ENCODE results near the gene ABHD18. TPM values are rescaled to one million over a fixed set of nuclear protein-coding genes. Genes with fewer than 3 reads are reported as not detected.
"Not testable (repeated sequence)": the region's sequence is repeated elsewhere in the genome, so short reads cannot be mapped to it uniquely, and the experiment has no call there.

ABHD18 gene
- 10 to 100 TPM in 2 of 3 donors, 1 to 10 TPM in 1; 3.4 to 11.8 (median 10.4) TPM for polyA plus RNA-seq

DNA sequence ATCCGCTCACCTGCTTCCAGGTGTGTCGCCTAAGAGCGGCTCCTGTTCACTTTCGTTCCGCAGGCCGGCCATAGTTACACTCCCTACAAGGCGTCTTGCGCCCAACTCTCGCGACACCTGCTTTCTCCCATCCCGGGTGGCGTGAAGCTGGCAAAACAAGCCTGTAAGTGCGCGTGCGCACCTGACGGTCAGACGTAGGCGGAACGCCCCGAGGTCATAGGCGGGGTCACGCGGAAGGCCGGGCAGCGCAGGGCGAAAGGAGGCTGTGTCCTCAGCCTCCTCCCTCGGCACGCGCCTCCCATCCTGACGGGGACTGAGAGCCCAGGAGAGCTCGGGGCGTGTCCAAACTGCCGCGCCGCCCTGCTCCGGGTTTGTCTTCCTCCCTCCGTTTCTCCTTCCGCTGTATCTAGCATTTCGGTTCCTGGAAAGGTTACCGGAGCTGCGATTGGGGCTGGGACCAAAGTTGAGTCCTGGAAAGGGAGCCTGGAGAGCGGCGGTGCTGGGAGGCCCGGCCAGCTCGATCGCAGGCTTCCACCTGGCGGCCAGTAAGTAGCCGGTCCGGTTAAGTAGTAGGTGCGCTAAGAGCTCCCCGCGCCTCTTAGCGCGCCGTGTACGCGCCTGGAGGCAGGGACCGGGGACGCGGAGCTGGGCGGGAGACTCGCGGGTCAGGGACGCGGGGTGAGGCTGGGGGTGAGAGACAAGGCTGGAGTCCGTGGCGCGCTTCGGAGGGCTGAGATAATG lies at the start of gene ABHD18, which contains the start of gene MFSD8:
TSS of gene ABHD18 (plus strand) at position 345 of the 741 bp plus-strand sequence. CDS start 17,550 bp downstream, outside the sequence.
TSS of gene MFSD8 (minus strand) at position 112 of the 741 bp plus-strand sequence. CDS start at position 72, 40 bp downstream.
- peak within 1 kb of the TSS; percentile 91 to 98 (median 92) for H3K4me3 Mint-ChIP-seq
- H3K4me1 Mint-ChIP-seq: peaks cover 32 to 51% of the 10 kb centered on the region in 2 donors
- no peaks in the 10 kb centered on the region for H3K9me3 Mint-ChIP-seq
- peak; percentile 98 for DNase-seq
- peaks cover 5 to 11% (median 6%) of the 10 kb centered on the region in 3 donors for H3K27me3 Mint-ChIP-seq (ENCODE audit: low read depth in 3 of 3)
- H3K36me3 Mint-ChIP-seq: peaks cover 0 to 6% (median 0%) of the 10 kb centered on the region in 3 donors
- peak within 1 kb of the TSS; percentile 90 to 97 (median 94) for H3K27ac Mint-ChIP-seq

DNA sequence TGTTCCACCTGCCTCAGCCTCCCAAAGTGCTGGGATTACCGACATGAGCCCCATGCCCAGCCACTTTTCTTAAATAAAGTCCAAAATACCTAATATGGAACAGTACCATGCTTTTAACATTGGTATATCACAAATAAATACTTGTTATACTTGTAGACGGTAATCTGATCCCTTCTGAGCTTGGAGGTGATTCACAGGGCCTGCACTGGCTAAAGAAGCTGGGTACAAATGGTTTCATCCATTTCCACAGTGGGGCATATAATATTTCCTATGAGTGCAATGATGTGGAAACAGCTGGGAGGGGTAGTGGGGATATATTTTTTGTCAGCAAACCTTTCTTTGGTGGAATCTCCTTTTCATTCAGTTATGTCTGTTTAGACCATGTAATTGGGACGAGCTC lies 48.7 kb upstream of the ABHD18 start:
- DNase-seq: no peak
- no peaks in the 10 kb centered on the region for H3K4me1 Mint-ChIP-seq
- peaks cover 8 to 14% (median 12%) of the 10 kb centered on the region in 3 donors for H3K36me3 Mint-ChIP-seq
- H3K27ac Mint-ChIP-seq: no peak overlapping the region
- H3K4me3 Mint-ChIP-seq: no peak overlapping the region
- H3K9me3 Mint-ChIP-seq: no peaks in the 10 kb centered on the region
- H3K27me3 Mint-ChIP-seq (ENCODE audit: low read depth in 3 of 3): peaks cover 0 to 5% (median 0%) of the 10 kb centered on the region in 3 donors

DNA sequence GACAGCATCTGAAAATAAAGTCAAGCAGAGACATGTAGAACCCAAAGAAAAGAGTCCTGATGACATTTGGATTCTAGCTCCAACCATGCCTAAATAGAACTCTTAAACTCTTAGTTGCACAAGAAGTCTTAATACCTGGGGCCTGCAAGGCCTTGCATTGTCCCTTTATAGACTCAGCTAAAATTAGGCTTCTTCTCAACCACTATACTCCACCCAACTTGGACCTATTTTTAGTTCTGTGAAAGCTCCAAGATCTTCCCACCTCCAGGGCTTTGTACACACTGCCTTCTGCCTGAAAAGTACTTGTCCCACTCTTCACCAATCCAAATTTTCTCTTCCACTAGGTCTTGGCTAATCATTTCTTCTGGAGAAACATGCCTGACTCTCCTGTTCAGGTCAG lies 48.1 kb upstream of the ABHD18 start:
- DNase-seq: no peak
- peaks cover 8 to 16% (median 12%) of the 10 kb centered on the region in 3 donors for H3K36me3 Mint-ChIP-seq
- H3K27me3 Mint-ChIP-seq (ENCODE audit: low read depth in 3 of 3): peaks cover 0 to 4% (median 0%) of the 10 kb centered on the region in 3 donors
- H3K4me3 Mint-ChIP-seq: no peak overlapping the region
- H3K4me1 Mint-ChIP-seq: no peaks in the 10 kb centered on the region
- H3K27ac Mint-ChIP-seq: no peak overlapping the region
- no peaks in the 10 kb centered on the region for H3K9me3 Mint-ChIP-seq

DNA sequence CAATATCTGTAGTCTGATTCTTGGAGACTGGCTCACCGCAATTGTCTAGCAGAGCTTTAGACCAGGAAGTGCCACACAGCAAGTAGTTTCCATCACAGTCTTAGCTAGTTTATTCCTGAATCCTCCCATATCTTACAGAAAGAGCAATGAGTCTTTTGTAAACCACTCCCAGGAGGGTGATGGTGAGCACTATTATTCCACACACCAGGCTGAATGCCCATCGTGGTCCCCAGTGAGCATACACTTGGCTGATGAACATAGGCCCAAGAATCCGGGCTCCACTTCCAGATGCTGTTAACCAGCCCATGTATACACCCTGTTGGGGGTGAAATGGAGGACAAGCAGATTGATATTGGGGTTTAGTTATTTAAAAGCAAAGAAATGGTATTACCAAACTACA lies 44.7 kb upstream of the ABHD18 start:
- no peak for DNase-seq
- Mint-ChIP-seq H3K36me3 (peaks cover 18 to 34% (median 31%) of the 10 kb centered on the region in 3 donors), H3K4me1 (no peaks in the 10 kb centered on the region), H3K4me3 (no peak overlapping the region), H3K9me3 (no peaks in the 10 kb centered on the region), H3K27ac (no peak overlapping the region), H3K27me3 (ENCODE audit: low read depth in 3 of 3) (peaks cover 0 to 1% (median 0%) of the 10 kb centered on the region in 3 donors)

DNA sequence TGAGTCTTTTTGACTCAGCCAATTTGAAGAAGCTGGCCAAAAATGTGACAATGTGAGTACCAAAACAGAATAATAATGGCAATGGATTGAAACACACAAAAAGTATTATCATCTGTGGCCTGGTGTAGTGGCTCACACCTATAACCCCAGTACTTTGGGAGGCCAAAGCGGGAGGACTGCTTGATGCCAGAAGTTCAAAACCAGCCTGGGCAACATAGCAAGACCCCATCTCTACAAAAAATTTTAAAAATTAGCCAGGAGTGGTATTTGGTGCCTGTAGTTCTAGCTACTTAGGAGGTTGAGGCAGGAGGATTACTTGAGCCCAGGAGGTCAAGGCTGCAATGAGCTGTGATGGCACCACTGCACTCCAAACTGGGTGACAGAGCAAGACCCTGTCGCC lies 43.0 kb upstream of the ABHD18 start:
- H3K27ac Mint-ChIP-seq: peak overlapping the region in 1 of 6 donors; percentile 57
- H3K36me3 Mint-ChIP-seq: peaks cover 21 to 43% (median 34%) of the 10 kb centered on the region in 3 donors
- DNase-seq: no peak
- no peaks in the 10 kb centered on the region for H3K27me3 Mint-ChIP-seq (ENCODE audit: low read depth in 3 of 3)
- H3K4me3 Mint-ChIP-seq: no peak overlapping the region
- H3K4me1 Mint-ChIP-seq: no peaks in the 10 kb centered on the region
- H3K9me3 Mint-ChIP-seq: no peaks in the 10 kb centered on the region

- not testable (repeated sequence) for H3K9me3 Mint-ChIP-seq; DNase-seq; H3K4me1 Mint-ChIP-seq; H3K4me3 Mint-ChIP-seq; H3K27ac Mint-ChIP-seq; H3K27me3 Mint-ChIP-seq (ENCODE audit: low read depth in 3 of 3)
- H3K36me3 Mint-ChIP-seq: peaks cover 17 to 42% (median 38%) of the 10 kb centered on the region in 3 donors
These were observed 39.5 kb upstream of the ABHD18 start for GRCh38 chr4:127925720-127926119.

- Mint-ChIP-seq H3K27me3 (ENCODE audit: low read depth in 3 of 3) (no peaks in the 10 kb centered on the region), H3K27ac (no peak overlapping the region), H3K9me3 (no peaks in the 10 kb centered on the region), H3K4me3 (no peak overlapping the region), H3K36me3 (peaks cover 10 to 24% (median 19%) of the 10 kb centered on the region in 3 donors), H3K4me1 (no peaks in the 10 kb centered on the region)
- no peak for DNase-seq
These were observed 35.0 kb upstream of the ABHD18 start for GRCh38 chr4:127930175-127930574.

GRCh38 chr4:127931836-127932235 lies 33.4 kb upstream of the ABHD18 start:
- H3K27ac Mint-ChIP-seq; H3K9me3 Mint-ChIP-seq; H3K4me3 Mint-ChIP-seq; H3K27me3 Mint-ChIP-seq (ENCODE audit: low read depth in 3 of 3); DNase-seq; H3K4me1 Mint-ChIP-seq: not testable (repeated sequence)
- H3K36me3 Mint-ChIP-seq: peaks cover 4 to 14% (median 13%) of the 10 kb centered on the region in 3 donors

DNA sequence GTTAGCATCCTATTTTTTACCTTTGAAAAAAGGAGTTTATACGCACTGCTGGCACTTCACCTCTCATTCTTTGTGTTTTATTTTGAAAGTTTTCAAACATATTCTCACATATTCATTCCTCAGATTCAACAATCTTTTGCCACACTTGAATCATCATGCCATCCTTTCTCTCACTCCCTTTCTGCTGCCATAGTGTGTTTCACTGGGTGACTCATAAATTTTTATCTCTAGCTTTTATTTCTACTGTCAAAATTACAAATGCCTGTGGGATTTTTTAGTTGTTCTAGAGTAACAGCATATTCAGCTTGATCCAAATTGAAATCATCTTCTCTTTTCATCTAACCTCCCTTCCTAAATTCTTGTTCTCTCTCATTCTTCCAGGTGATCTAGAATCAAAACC lies 28.2 kb upstream of the ABHD18 start:
- Mint-ChIP-seq H3K27me3 (ENCODE audit: low read depth in 3 of 3) (peaks cover 0 to 2% (median 0%) of the 10 kb centered on the region in 3 donors), H3K27ac (no peak overlapping the region), H3K9me3 (no peaks in the 10 kb centered on the region), H3K36me3 (peaks cover 17 to 25% (median 17%) of the 10 kb centered on the region in 3 donors), H3K4me3 (no peak overlapping the region), H3K4me1 (no peaks in the 10 kb centered on the region)
- no peak for DNase-seq

- peaks cover 0 to 3% (median 0%) of the 10 kb centered on the region in 3 donors for H3K27me3 Mint-ChIP-seq (ENCODE audit: low read depth in 3 of 3)
These were observed 8.1 kb upstream of the ABHD18 start for GRCh38 chr4:127957105-127957504.

GRCh38 chr4:127959794-127960193 lies 5.4 kb upstream of the ABHD18 start:
- Mint-ChIP-seq H3K4me3 (no peak overlapping the region), H3K27me3 (ENCODE audit: low read depth in 3 of 3) (peaks cover 0 to 3% (median 3%) of the 10 kb centered on the region in 3 donors), H3K9me3 (no peaks in the 10 kb centered on the region), H3K27ac (no peak overlapping the region), H3K36me3 (peaks cover 0 to 12% (median 0%) of the 10 kb centered on the region in 3 donors), H3K4me1 (peaks cover 19 to 31% of the 10 kb centered on the region in 2 donors)
- no peak for DNase-seq

More at GRCh38 chr4:127957105-127957504, 8.1 kb upstream of the ABHD18 start:
- Mint-ChIP-seq H3K4me3 (no peak overlapping the region), H3K9me3 (no peaks in the 10 kb centered on the region), H3K27ac (no peak overlapping the region), H3K36me3 (peaks cover 0 to 11% (median 0%) of the 10 kb centered on the region in 3 donors), H3K4me1 (peaks cover 3 to 12% of the 10 kb centered on the region in 2 donors)
- no peak for DNase-seq

DNA sequence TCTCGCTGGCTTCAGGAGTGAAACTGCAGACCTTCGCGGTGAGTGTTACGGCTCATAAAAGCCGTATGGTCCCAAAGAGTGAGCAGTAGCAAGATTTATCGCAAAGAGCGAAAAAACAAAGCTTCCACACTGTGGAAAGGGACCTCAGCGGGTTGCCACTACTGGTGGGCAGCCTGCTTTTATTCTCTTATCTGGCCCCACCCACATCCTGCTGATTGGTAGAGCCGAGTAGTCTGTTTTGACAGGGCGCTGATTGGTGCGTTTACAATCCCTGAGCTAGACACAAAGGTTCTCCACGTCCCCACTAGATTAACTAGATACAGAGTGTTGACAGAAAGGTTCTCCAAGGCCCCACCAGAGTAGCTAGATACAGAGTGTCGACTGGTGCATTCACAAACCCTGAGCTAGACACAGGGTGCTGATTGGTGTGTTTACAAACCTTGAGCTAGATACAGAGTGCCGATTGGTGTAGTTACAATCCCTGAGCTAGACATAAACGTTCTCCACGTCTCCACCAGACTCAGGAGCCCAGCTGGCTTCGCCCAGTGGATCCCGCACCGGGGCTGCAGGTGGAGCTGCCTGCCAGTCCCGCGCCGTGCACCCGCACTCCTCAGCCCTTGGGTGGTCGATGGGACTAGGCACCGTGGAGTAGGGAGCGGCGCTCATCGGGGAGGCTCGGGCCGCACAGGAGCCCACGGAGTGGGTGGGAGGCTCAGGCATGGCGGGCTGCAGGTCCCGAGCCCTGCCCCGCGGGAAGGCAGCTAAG lies 1.4 kb upstream of the ABHD18 start:
- peak overlapping the region; percentile 72 to 91 (median 83) for H3K27ac Mint-ChIP-seq
- H3K27me3 Mint-ChIP-seq (ENCODE audit: low read depth in 3 of 3): peaks cover 5 to 11% (median 6%) of the 10 kb centered on the region in 3 donors
- H3K4me3 Mint-ChIP-seq: peak overlapping the region; percentile 76 to 91 (median 80)
- DNase-seq: peak; percentile 4 to 54 (median 4)
- H3K4me1 Mint-ChIP-seq: peaks cover 32 to 49% of the 10 kb centered on the region in 2 donors
- not testable (repeated sequence) for H3K9me3 Mint-ChIP-seq, H3K36me3 Mint-ChIP-seq

DNA sequence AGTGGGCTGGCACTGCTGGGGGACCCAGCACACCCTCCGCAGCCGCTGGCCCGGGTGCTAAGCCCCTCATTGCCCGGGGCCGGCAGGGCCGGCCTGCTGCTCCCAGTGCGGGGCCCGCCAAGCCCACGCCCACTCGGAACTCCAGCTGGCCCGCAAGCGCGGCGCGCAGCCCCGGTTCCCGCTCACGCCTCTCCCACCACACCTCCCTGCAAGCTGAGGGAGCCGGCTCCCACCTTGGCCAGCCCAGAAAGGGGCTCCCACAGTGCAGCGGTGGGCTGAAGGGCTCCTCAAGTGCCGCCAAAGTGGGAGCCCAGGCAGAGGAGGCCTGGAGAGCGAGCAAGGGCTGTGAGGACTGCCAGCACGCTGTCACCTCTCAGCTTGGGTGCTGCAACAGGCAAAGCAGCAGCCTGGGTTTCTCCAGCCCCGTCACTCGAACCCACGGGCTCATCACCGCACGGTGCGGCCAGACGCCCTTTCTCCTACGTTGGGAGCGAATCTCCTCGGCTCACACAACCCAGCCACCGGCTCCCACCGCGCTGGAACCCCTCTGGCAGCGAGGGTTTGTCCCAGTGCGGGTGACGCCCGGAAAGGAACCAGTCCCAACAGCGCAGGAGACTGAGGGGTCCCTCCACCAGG lies 662 bp upstream of the ABHD18 start:
- DNase-seq, H3K36me3 Mint-ChIP-seq, H3K9me3 Mint-ChIP-seq: not testable (repeated sequence)
- Mint-ChIP-seq H3K27ac (peak overlapping the region; percentile 90 to 97 (median 94)), H3K4me3 (peak overlapping the region; percentile 91 to 98 (median 92)), H3K4me1 (peaks cover 32 to 51% of the 10 kb centered on the region in 2 donors), H3K27me3 (ENCODE audit: low read depth in 3 of 3) (peaks cover 5 to 11% (median 6%) of the 10 kb centered on the region in 3 donors)
